B cell (primary cell): ENCODE data around the gene PGAP3.

ENCODE experiments used
- CTCF ChIP-seq: fragments of 200-600 bp; IDR thresholded peaks from one replicate; pipeline ENCODE4 v1.8.0; 2022; ENCODE audit warnings: antibody characterized with exemption, mild to moderate bottlenecking
- EZH2 ChIP-seq: IDR thresholded peaks from 2 replicates; pipeline ENCODE4 v1.6.1; 2012; ENCODE audit warnings: borderline replicate concordance, low read depth, mild to moderate bottlenecking, moderate library complexity, low read length; ENCODE audit not compliant: insufficient read depth, poor library complexity, severe bottlenecking

DNA sequence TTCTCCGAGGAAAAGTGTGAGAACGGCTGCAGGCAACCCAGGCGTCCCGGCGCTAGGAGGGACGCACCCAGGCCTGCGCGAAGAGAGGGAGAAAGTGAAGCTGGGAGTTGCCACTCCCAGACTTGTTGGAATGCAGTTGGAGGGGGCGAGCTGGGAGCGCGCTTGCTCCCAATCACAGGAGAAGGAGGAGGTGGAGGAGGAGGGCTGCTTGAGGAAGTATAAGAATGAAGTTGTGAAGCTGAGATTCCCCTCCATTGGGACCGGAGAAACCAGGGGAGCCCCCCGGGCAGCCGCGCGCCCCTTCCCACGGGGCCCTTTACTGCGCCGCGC, 11.9 kb upstream of the PGAP3 start, which contains the start of gene ERBB2:
- peak; percentile 50 for TF ChIP-seq EZH2
- no peak for TF ChIP-seq CTCF
